ENCODE results near the gene SF3B4. TPM values are rescaled to one million over a fixed set of nuclear protein-coding genes. Genes with fewer than 3 reads are reported as not detected.

The SF3B4 gene
- total and polyA plus RNA-seq, 2 of the 13 experiments (the other 11 are each of a cell fraction or from before 2014, with no cell fraction given): 13.8 to 14.8 TPM

- TF ChIP-seq FOXP4 (CRISPR knock-in tag; IDR thresholded peaks at IDR 0.05): peak; percentile 40; the same call in 1 of the 2 replicates
Measured at GRCh38 chr1:149927563-149928400, at the start of gene SF3B4 (continued).

- no peak overlapping the region for H3K4me2 ChIP-seq (ENCODE audit: low read depth, low read length)
- ChIA-PET CTCF (ENCODE audit: low intra/inter-chr PET ratio, low total read pairs) (no interaction called here), POLR2A (no interaction called here)
- no peak overlapping the region for H3K27ac ChIP-seq (ENCODE audit: extremely low read length, insufficient read depth, low read length)
- no peaks in the 10 kb centered on the region for H3K27me3 ChIP-seq (ENCODE audit: control insufficient read depth in 1 of 2, insufficient read depth in 2 of 2, low read length in 2 of 2)
- H3K9ac ChIP-seq (ENCODE audit: insufficient read depth, low read depth, low read length): no peak overlapping the region
- BruUV-seq (replicated peaks): no TSS peak
- ATAC-seq (no peak), DNase-seq (ENCODE audit: low spot score) (no peak), FAIRE-seq (no peak)
- H4K20me1 ChIP-seq (ENCODE audit: insufficient read depth, low read length): peaks cover 5% of the 10 kb centered on the region
- H3K36me3 ChIP-seq (replicated peaks in 1 of 2; ENCODE audit: control insufficient read depth in 1 of 2, insufficient read depth in 2 of 2, low read length in 2 of 2): peaks cover 5 to 34% of the 10 kb centered on the region in 2 experiments
- in situ Hi-C loops (cut with HindIII; ENCODE audit: extremely low pct_ligation_motif_present, low pct_unique_long_range_greater_than_20kb): no loop called here
- H2AFZ ChIP-seq (ENCODE audit: low read length): no peak overlapping the region
- no peak overlapping the region for H3K4me3 ChIP-seq (replicated peaks in 1 of 3; ENCODE audit: insufficient read depth in 1 of 3, low read depth in 2 of 3, low read length in 3 of 3)
- 100% methylated on average over 3 of the region's 3 CpGs for WGBS (ENCODE audit: low lambda C conversion rate)
- no peaks in the 10 kb centered on the region for H3K9me3 ChIP-seq (ENCODE audit: low read length)
- intact Hi-C loops (cut with micrococcal nuclease; ENCODE audit: unreplicated experiment): loop anchor here (5.0 kb wide), 2 partner anchors 45 to 90 kb away; partner anchors contain the start of gene VPS45
- H3K4me1 ChIP-seq (ENCODE audit: insufficient read depth, low read length): peaks cover 44% of the 10 kb centered on the region
- H3K79me2 ChIP-seq (ENCODE audit: insufficient read depth, low read length): peaks cover 5% of the 10 kb centered on the region
- TF ChIP-seq MEIS1 (CRISPR knock-in tag; IDR thresholded peaks at IDR 0.05; ENCODE audit: borderline replicate concordance) (no peak), JDP2 (CRISPR knock-in tag; IDR thresholded peaks at IDR 0.05; ENCODE audit: borderline replicate concordance) (no peak), IRX3 (CRISPR knock-in tag; IDR thresholded peaks at IDR 0.05; ENCODE audit: borderline replicate concordance, low read depth) (no peak), XRCC5 (optimal IDR thresholded peaks at IDR 0.05; ENCODE audit: low read length) (no peak), ELF3 (CRISPR knock-in tag; IDR thresholded peaks at IDR 0.05) (no peak), ZNF674 (CRISPR knock-in tag; IDR thresholded peaks at IDR 0.05; ENCODE audit: low read depth) (no peak), RARA (CRISPR knock-in tag; IDR thresholded peaks at IDR 0.05) (no peak), RBFOX2 (IDR thresholded peaks at IDR 0.05; ENCODE audit: low read depth, low read length) (no peak), ARID5B (CRISPR knock-in tag; IDR thresholded peaks at IDR 0.05) (no peak), ZMYM4 (CRISPR knock-in tag; IDR thresholded peaks at IDR 0.05) (no peak), ZNF567 (CRISPR knock-in tag; IDR thresholded peaks at IDR 0.05; ENCODE audit: borderline replicate concordance) (no peak), BRCA1 (CRISPR knock-in tag; IDR thresholded peaks at IDR 0.05) (no peak), FOXP1 (IDR thresholded peaks at IDR 0.05) (no peak), FOXP1 (CRISPR knock-in tag; IDR thresholded peaks at IDR 0.05) (no peak), ZNF24 (IDR thresholded peaks at IDR 0.05) (no peak)
Measured at GRCh38 chr1:149977345-149977744, 49.7 kb upstream of the SF3B4 start.

Measured in HepG2 (cell line).